ENCODE results near the gene CAMSAP1. TPM values are rescaled to one million over a fixed set of nuclear protein-coding genes. Genes with fewer than 3 reads are reported as not detected.

Gene CAMSAP1
- total and polyA plus RNA-seq, 10 of the 15 experiments (the other 5 are each of a cell fraction or from before 2014, with no cell fraction given), result 1.4 to 24.7 (median 8.0) TPM

- TF ChIP-seq BHLHE40 (IDR thresholded peaks at IDR 0.05; ENCODE audit: borderline replicate concordance in 1 of 2, low read depth in 2 of 2, low read length in 1 of 2), result peak in 1 of 2 experiments; percentile 57; a peak in 1 of 4 replicates
- TF ChIP-seq MEF2B (IDR thresholded peaks at IDR 0.05; ENCODE audit: partially characterized antibody, poor library complexity, severe bottlenecking), result peak; percentile 18
- TF ChIP-seq BRCA1 (IDR thresholded peaks at IDR 0.05; ENCODE audit: low read depth, low read length), result no peak
- TF ChIP-seq ATF2 (IDR thresholded peaks at IDR 0.05; ENCODE audit: low read length), result no peak
- peak; percentile 47 for TF ChIP-seq NRF1 (conservative IDR thresholded peaks at IDR 0.05; ENCODE audit: low read depth, low read length)
- TF ChIP-seq DPF2 (IDR thresholded peaks at IDR 0.05), result peak; percentile 59; the same call in 1 of the 2 replicates
- no peak for TF ChIP-seq HDGF (IDR thresholded peaks at IDR 0.05)
- no peak for TF ChIP-seq ZNF384 (IDR thresholded peaks at IDR 0.05; ENCODE audit: borderline replicate concordance, low read depth, low read length)
- TF ChIP-seq JUNB (IDR thresholded peaks at IDR 0.05), result no peak
- no peak for TF ChIP-seq PML (IDR thresholded peaks at IDR 0.05; ENCODE audit: low read length)
- TF ChIP-seq MTA3 (IDR thresholded peaks at IDR 0.05; ENCODE audit: borderline replicate concordance, low read length), result no peak
- TF ChIP-seq, protein P1, sequence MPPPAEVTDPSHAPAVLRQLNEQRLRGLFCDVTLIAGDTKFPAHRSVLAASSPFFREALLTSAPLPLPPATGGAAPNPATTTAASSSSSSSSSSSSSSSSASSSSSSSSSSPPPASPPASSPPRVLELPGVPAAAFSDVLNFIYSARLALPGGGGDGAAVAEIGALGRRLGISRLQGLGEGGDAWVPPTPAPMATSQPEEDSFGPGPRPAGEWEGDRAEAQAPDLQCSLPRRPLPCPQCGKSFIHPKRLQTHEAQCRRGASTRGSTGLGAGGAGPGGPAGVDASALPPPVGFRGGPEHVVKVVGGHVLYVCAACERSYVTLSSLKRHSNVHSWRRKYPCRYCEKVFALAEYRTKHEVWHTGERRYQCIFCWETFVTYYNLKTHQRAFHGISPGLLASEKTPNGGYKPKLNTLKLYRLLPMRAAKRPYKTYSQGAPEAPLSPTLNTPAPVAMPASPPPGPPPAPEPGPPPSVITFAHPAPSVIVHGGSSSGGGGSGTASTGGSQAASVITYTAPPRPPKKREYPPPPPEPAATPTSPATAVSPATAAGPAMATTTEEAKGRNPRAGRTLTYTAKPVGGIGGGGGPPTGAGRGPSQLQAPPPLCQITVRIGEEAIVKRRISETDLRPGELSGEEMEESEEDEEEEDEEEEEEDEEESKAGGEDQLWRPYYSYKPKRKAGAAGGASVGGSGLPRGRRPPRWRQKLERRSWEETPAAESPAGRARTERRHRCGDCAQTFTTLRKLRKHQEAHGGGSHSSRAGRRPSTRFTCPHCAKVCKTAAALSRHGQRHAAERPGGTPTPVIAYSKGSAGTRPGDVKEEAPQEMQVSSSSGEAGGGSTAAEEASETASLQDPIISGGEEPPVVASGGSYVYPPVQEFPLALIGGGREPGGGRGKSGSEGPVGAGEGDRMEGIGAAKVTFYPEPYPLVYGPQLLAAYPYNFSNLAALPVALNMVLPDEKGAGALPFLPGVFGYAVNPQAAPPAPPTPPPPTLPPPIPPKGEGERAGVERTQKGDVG (CRISPR knock-in tag; IDR thresholded peaks at IDR 0.05), result no peak
- TF ChIP-seq, protein P2, sequence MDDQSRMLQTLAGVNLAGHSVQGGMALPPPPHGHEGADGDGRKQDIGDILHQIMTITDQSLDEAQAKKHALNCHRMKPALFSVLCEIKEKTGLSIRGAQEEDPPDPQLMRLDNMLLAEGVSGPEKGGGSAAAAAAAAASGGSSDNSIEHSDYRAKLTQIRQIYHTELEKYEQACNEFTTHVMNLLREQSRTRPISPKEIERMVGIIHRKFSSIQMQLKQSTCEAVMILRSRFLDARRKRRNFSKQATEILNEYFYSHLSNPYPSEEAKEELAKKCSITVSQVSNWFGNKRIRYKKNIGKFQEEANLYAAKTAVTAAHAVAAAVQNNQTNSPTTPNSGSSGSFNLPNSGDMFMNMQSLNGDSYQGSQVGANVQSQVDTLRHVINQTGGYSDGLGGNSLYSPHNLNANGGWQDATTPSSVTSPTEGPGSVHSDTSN (IDR thresholded peaks at IDR 0.05; ENCODE audit: insufficient replicate concordance, low read depth, low read length), result no peak
- no peak for TF ChIP-seq NR2C1 (IDR thresholded peaks at IDR 0.05)
- no peak for TF ChIP-seq SMAD5 (IDR thresholded peaks at IDR 0.05; ENCODE audit: low read depth)
- peak in 1 of 2 experiments; percentile 86; a peak in 2 of 3 replicates for TF ChIP-seq EGR1 (IDR thresholded peaks at IDR 0.05; ENCODE audit: borderline replicate concordance in 1 of 2, low read depth in 2 of 2, low read length in 2 of 2)
- TF ChIP-seq FOXK2 (IDR thresholded peaks at IDR 0.05), result no peak
- TF ChIP-seq E2F4 (IDR thresholded peaks at IDR 0.05; ENCODE audit: low read depth, low read length), result no peak
- peak; percentile 67; the same call in 1 of the 2 replicates for TF ChIP-seq NR2F1 (conservative IDR thresholded peaks at IDR 0.05)
- TF ChIP-seq LARP7 (IDR thresholded peaks at IDR 0.05), result no peak; the same call in 1 of the 2 replicates
- no peak for TF ChIP-seq FOXM1 (IDR thresholded peaks at IDR 0.05; ENCODE audit: low read depth, low read length)
- no peak for TF ChIP-seq MYC (IDR thresholded peaks at IDR 0.05; ENCODE audit: insufficient read depth, insufficient read length, insufficient replicate concordance, low read length, severe bottlenecking)
- TF ChIP-seq POLR2A (IDR thresholded peaks at IDR 0.05; ENCODE audit: low read depth, low read length), result peak; percentile 81
- no peak for TF ChIP-seq RUNX3 (IDR thresholded peaks at IDR 0.05; ENCODE audit: low read length)
Measured at GRCh38 chr9:135907431-135908092, at the start of gene CAMSAP1 (continued).
